VCaP (cell line): ENCODE results near the gene ICOSLG.
"Not testable (repeated sequence)": the region's sequence is repeated elsewhere in the genome, so short reads cannot be mapped to it uniquely, and the experiment has no call there.

Source experiments
- H3K27ac ChIP-seq: fragments of 450-650 bp; 2 replicates; pipeline ENCODE4 v1.5.1; 2017
- TF ChIP-seq, protein P1 (sequence below): fragments of 450-650 bp; conservative IDR thresholded peaks from 2 replicates; pipeline ENCODE4 v1.5.1; 2017; ENCODE audit warnings: mild to moderate bottlenecking, moderate library complexity

Gene ICOSLG, protein sequence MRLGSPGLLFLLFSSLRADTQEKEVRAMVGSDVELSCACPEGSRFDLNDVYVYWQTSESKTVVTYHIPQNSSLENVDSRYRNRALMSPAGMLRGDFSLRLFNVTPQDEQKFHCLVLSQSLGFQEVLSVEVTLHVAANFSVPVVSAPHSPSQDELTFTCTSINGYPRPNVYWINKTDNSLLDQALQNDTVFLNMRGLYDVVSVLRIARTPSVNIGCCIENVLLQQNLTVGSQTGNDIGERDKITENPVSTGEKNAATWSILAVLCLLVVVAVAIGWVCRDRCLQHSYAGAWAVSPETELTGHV

DNA sequence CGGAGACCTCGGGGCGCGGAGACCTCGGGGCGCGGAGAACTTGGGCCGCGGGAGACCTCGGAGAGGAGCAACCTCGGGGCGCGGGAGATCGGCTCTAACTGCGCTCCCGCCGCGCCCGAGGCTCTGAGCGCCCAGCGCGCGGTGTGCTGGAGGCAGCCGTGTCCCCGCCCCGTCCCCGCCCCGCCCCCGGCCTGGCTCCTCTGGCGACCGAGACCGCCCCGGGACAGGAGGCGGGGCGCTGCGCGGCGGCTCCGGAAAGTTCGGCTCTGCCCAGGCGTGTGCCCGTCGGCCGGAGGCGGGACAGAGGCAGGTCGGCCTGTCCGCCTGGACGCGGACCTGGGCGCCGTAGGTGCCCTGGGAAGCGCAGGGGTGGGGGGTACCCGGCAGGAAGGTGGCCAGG, at the start of gene ICOSLG:
Gene ICOSLG, minus strand, starts transcription at position 102 of the 400 bp plus-strand sequence. CDS start 126 bp downstream, outside the sequence.
- H3K27ac ChIP-seq, result not testable (repeated sequence)

DNA sequence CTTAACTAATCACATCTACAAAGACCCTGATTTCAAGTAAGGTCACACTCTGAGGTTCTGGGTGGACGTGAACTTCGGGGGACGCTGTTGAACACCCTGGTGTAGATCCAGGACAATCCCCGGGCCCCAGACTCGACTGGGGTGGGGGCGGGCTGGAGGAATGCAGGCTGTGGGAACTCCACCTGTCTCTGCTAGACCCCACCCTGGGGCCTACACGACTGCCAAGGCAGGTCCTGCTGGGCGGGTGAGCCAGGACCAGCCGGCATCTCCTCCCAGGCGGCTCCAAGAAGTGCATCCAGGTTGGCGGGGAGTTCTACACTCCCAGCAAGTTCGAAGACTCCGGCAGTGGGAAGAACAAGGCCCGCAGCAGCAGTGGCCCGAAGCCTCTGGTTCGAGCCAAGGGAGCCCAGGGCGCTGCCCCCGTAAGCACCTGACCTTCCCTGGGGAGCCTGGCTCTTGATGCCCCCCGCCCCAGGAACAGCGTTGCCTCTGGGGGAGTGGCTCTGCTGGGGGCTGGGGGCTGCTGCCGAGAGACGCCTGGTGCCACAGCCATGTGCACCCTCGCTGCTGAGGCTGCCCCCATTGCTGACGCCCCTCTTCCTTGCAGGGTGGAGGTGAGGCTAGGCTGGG, 48.8 kb upstream of the ICOSLG start:
- no peak overlapping the region for H3K27ac ChIP-seq

GRCh38 chr21:44288251-44289110, 47.7 kb upstream of the ICOSLG start:
- TF ChIP-seq, protein P1, sequence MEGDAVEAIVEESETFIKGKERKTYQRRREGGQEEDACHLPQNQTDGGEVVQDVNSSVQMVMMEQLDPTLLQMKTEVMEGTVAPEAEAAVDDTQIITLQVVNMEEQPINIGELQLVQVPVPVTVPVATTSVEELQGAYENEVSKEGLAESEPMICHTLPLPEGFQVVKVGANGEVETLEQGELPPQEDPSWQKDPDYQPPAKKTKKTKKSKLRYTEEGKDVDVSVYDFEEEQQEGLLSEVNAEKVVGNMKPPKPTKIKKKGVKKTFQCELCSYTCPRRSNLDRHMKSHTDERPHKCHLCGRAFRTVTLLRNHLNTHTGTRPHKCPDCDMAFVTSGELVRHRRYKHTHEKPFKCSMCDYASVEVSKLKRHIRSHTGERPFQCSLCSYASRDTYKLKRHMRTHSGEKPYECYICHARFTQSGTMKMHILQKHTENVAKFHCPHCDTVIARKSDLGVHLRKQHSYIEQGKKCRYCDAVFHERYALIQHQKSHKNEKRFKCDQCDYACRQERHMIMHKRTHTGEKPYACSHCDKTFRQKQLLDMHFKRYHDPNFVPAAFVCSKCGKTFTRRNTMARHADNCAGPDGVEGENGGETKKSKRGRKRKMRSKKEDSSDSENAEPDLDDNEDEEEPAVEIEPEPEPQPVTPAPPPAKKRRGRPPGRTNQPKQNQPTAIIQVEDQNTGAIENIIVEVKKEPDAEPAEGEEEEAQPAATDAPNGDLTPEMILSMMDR, result no peak

More for the DNA sequence above, 48.8 kb upstream of the ICOSLG start:
- TF ChIP-seq, protein P1, result no peak

GRCh38 chr21:44286716-44287632, 46.2 kb upstream of the ICOSLG start:
- H3K27ac ChIP-seq, result no peak overlapping the region
- TF ChIP-seq, protein P1, result no peak

More at GRCh38 chr21:44288251-44289110, 47.7 kb upstream of the ICOSLG start:
- H3K27ac ChIP-seq, result no peak overlapping the region

GRCh38 chr21:44286086-44286715, 45.5 kb upstream of the ICOSLG start:
- H3K27ac ChIP-seq, result no peak overlapping the region
- TF ChIP-seq, protein P1, result no peak

DNA sequence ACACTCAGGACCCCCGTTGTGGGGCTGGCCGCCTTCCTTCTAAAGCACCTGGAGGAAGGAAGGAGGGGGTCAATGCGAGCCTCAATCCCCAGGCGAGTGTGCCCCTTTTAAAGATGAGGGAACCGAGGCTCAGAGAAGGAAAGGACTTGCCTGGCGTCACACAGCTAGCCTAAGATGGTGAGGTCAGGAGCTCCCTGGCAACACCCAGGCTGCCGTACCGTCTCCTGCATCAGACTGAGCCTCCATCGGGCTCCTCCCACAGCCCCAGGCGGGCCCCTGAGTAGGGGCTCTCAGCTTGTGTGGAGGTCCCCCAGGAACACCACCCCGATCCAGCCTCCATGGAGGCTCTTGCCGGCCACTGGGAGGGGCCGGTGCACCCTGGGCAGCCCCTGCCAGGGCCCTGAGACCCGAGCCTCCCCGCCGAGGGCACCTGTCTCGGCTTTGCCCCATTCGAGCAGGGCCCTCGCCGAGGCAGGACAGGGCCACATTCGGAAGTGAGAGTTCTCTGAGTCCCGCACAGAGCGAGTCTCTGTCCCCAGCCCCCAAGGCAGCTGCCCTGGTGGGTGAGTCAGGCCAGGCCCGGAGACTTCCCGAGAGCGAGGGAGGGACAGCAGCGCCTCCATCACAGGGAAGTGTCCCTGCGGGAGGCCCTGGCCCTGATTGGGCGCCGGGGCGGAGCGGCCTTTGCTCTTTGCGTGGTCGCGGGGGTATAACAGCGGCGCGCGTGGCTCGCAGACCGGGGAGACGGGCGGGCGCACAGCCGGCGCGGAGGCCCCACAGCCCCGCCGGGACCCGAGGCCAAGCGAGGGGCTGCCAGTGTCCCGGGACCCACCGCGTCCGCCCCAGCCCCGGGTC, 44.6 kb upstream of the ICOSLG start, which contains the start of gene AIRE:
Gene AIRE, plus strand, starts transcription at position 739 of the 855 bp plus-strand sequence. CDS start 131 bp downstream, outside the sequence.
- no peak within 1 kb of the TSS for H3K27ac ChIP-seq

More for the DNA sequence above, 44.6 kb upstream of the ICOSLG start, which contains the start of gene AIRE:
- TF ChIP-seq, protein P1, result no peak
